Endodermal cell (in vitro differentiated cells): ENCODE measurements around the gene DAPK2. TPM values are rescaled to one million over a fixed set of nuclear protein-coding genes. Genes with fewer than 3 reads are reported as not detected.

Experiments
- DNase-seq: peaks from one replicate; pipeline ENCODE4 v3.0.0-alpha.2; 2017
- H3K27ac ChIP-seq: 2 replicates; pipeline ENCODE4 v1.5.1; 2013; ENCODE audit warnings: mild to moderate bottlenecking, low read depth, low read length, moderate library complexity
- H3K27me3 ChIP-seq: 2 replicates; pipeline ENCODE4 v1.6.1; 2013; ENCODE audit warnings: mild to moderate bottlenecking, low read length, moderate library complexity; ENCODE audit not compliant: insufficient read depth, control insufficient read depth, poor library complexity, severe bottlenecking
- H3K36me3 ChIP-seq: 2 replicates; pipeline ENCODE4 v1.7.0; 2013; ENCODE audit warnings: mild to moderate bottlenecking, low read length, moderate library complexity; ENCODE audit not compliant: control insufficient read depth, insufficient read depth
- H3K4me1 ChIP-seq: one replicate; pipeline ENCODE4 v1.7.0; 2013; ENCODE audit warnings: low read length; ENCODE audit not compliant: control insufficient read depth, insufficient read depth
- H3K4me3 ChIP-seq: 2 replicates; pipeline ENCODE4 v1.5.1; 2013; ENCODE audit warnings: mild to moderate bottlenecking, low read length, moderate library complexity
- H3K9ac ChIP-seq: 2 replicates; pipeline ENCODE4 v1.6.1; 2013; ENCODE audit warnings: mild to moderate bottlenecking, low read length, moderate library complexity; ENCODE audit not compliant: poor library complexity, severe bottlenecking; ENCODE audit errors: extremely low read depth
- H3K9me3 ChIP-seq: 2 replicates; pipeline ENCODE4 v1.6.1; 2013; ENCODE audit warnings: mild to moderate bottlenecking, low read length, moderate library complexity; ENCODE audit not compliant: control insufficient read depth
- H3K27ac Mint-ChIP-seq: 2 replicates; pipeline ENCODE4 v1.8.0; 2020; ENCODE audit warnings: mixed read lengths
- H3K27me3 Mint-ChIP-seq: 2 replicates; pipeline ENCODE4 v1.8.0; 2021; ENCODE audit warnings: mild to moderate bottlenecking, mixed read lengths; ENCODE audit not compliant: insufficient read depth
- H3K36me3 Mint-ChIP-seq: 2 replicates; pipeline ENCODE4 v1.8.0; 2020; ENCODE audit warnings: low read depth, mixed read lengths
- H3K4me1 Mint-ChIP-seq: 2 replicates; pipeline ENCODE4 v1.8.0; 2020; ENCODE audit warnings: mixed read lengths
- H3K4me3 Mint-ChIP-seq: 2 replicates; pipeline ENCODE4 v1.8.0; 2020; ENCODE audit warnings: mild to moderate bottlenecking, moderate library complexity, mixed read lengths
- H3K9me3 Mint-ChIP-seq: 2 replicates; pipeline ENCODE4 v1.8.0; 2020; ENCODE audit warnings: mild to moderate bottlenecking, mixed read lengths
- WGBS, 2 experiments: methylation state at CpG; one replicate each; pipeline versions ENCODE4 v1.1.5 to v1.1.7; 2013; ENCODE audit warnings: missing lambda C conversion rate in 2 of 2, mixed read lengths in 1 of 2; ENCODE audit not compliant: insufficient coverage in 1 of 2, insufficient read length in 1 of 2; 5-methylcytosine and 5-hydroxymethylcytosine counted together
- total RNA-seq, 2 donors: library from RNA; stranded (reverse); fragmentation: NEBNext Ultra II Directional in 1 of 2; extraction: Animal tissue kit (Norgen Biotek cat#: 25700) in 1 of 2; gene quantifications; 2 replicates in 1 of 2; 3 replicates in 1 of 2; pipeline ENCODE4 v1.2.1, GENCODE V29; 2021
- TF ChIP-seq, protein P1 (sequence below): fragments of 200-600 bp; sonication (generic); conservative IDR thresholded peaks from 2 replicates; pipeline ENCODE4 v1.5.0; 2021; ENCODE audit warnings: antibody characterized with exemption, mild to moderate bottlenecking

DAPK2 gene
- total RNA-seq, 2 donors from 2014 or later = 2.4 to 2.6 TPM

DNA sequence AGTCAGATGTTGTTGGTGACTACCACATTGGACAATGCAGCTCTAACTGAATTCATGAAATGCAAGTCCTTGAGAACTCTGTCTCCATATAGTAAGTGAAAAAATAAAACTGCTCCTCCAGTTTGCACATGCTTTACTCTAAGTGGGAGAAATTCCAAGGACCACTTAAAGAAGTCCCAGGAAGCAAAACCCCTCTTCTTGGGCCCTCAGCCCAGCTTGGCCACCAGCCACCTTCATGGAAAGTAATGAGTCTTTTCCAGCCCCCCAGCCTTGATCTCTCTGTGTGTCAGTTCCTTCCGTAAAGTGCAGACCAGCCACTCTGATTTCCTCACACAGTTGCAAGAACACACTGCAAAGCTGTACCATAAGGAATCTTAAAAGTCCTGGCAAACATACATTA is 34.5 kb downstream of the DAPK2 start:
- WGBS, 2 experiments = 96 to 100% methylated on average over 1 of the region's 1 CpG
- Mint-ChIP-seq H3K4me3 (no peak overlapping the region), H3K27me3 (no peaks in the 10 kb centered on the region), H3K36me3 (no peaks in the 10 kb centered on the region), H3K9me3 (no peaks in the 10 kb centered on the region), H3K27ac (no peak overlapping the region), H3K4me1 (peaks cover 20% of the 10 kb centered on the region)
- Histone ChIP-seq H3K4me1 (peaks cover 5% of the 10 kb centered on the region), H3K27me3 (no peaks in the 10 kb centered on the region), H3K36me3 (no peaks in the 10 kb centered on the region), H3K9ac (no peak overlapping the region), H3K4me3 (no peak overlapping the region), H3K27ac (no peak overlapping the region), H3K9me3 (no peaks in the 10 kb centered on the region)
- no peak for DNase-seq
- TF ChIP-seq, protein P1, sequence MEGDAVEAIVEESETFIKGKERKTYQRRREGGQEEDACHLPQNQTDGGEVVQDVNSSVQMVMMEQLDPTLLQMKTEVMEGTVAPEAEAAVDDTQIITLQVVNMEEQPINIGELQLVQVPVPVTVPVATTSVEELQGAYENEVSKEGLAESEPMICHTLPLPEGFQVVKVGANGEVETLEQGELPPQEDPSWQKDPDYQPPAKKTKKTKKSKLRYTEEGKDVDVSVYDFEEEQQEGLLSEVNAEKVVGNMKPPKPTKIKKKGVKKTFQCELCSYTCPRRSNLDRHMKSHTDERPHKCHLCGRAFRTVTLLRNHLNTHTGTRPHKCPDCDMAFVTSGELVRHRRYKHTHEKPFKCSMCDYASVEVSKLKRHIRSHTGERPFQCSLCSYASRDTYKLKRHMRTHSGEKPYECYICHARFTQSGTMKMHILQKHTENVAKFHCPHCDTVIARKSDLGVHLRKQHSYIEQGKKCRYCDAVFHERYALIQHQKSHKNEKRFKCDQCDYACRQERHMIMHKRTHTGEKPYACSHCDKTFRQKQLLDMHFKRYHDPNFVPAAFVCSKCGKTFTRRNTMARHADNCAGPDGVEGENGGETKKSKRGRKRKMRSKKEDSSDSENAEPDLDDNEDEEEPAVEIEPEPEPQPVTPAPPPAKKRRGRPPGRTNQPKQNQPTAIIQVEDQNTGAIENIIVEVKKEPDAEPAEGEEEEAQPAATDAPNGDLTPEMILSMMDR = no peak

DNA sequence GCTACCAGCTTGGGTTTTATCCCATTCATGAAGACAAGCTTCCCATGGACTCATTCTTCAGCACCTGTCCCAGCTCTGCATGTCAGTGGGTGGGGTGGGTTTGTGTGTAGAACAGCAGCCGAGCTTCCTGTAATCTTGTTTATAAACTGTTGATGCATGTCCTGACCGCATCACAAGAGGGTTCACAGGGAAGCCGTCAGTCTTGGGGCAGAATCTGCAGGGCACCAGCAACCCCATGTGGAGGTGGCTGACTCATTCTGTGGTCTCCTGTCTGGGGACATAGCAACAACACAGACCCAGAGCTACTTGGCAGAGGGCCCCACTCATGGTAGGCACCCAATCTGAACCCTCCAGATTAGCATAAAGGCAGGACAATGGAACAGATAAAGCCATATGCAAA is 35.6 kb downstream of the DAPK2 start:
- peak; percentile 66 for DNase-seq
- Mint-ChIP-seq H3K9me3 (no peaks in the 10 kb centered on the region), H3K4me3 (no peak overlapping the region), H3K27me3 (no peaks in the 10 kb centered on the region), H3K36me3 (no peaks in the 10 kb centered on the region), H3K27ac (no peak overlapping the region), H3K4me1 (peaks cover 20% of the 10 kb centered on the region)
- Histone ChIP-seq H3K27me3 (no peaks in the 10 kb centered on the region), H3K36me3 (no peaks in the 10 kb centered on the region), H3K27ac (no peak overlapping the region), H3K9me3 (no peaks in the 10 kb centered on the region), H3K4me3 (no peak overlapping the region), H3K4me1 (peaks cover 5% of the 10 kb centered on the region), H3K9ac (no peak overlapping the region)
- WGBS, 2 experiments = 72 to 78% methylated on average over 3 of the region's 3 CpGs
- TF ChIP-seq, protein P1 = no peak

DNA sequence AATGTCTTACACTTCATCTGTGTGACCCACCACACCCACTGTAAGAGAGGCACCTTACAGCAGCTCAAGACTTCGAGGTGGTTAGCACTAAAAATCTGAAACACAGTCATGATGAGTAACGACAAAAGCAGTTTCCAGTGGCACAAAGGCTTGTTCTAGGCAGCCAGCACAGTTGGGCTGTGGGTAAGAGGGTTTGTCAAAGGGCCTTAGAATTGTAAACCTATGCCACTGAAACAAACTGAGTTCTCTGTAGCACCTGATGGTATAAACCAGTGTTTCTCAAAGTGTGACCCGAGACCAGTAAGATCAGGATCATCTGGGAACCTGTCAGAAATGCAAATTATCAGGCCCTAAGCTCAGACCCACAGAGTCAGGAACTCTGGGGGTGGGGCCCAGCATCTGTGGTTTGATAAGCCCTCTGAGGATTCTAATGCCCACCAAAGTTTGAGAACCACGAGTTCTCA is 36.5 kb downstream of the DAPK2 start:
- Histone ChIP-seq H3K27ac (no peak overlapping the region), H3K27me3 (no peaks in the 10 kb centered on the region), H3K4me3 (no peak overlapping the region), H3K4me1 (peaks cover 5% of the 10 kb centered on the region), H3K9ac (no peak overlapping the region), H3K36me3 (no peaks in the 10 kb centered on the region), H3K9me3 (no peaks in the 10 kb centered on the region)
- Mint-ChIP-seq H3K27me3 (no peaks in the 10 kb centered on the region), H3K4me3 (no peak overlapping the region), H3K4me1 (peaks cover 23% of the 10 kb centered on the region), H3K9me3 (no peaks in the 10 kb centered on the region), H3K27ac (no peak overlapping the region), H3K36me3 (no peaks in the 10 kb centered on the region)
- TF ChIP-seq, protein P1 = no peak
- DNase-seq = no peak
- 91% methylated on average over 4 of the region's 4 CpGs for WGBS, 2 experiments
